ENCODE results near the gene RAI1.

RAI1 gene

GRCh38 chr17:17860766-17861107 lies 179.5 kb downstream of the RAI1 start:
- no peak for DNase-seq (ENCODE audit: extremely low spot score)
- CTCF ChIA-PET = interaction anchor here (0.8 to 8.2 kb wide), 24 partner anchors 10 to 218 kb away, joined by 3 to 93 read pairs (median 4); no protein-coding TSS in a partner anchor
- no peak for TF ChIP-seq CTCF (IDR thresholded peaks at IDR 0.05; ENCODE audit: control extremely low read depth, extremely low read depth, low read depth, missing control alignments)
- POLR2A ChIA-PET = no interaction called here

Data from GM10248 (cell line).